ENCODE data around the gene CCDC97. TPM values are rescaled to one million over a fixed set of nuclear protein-coding genes. Genes with fewer than 3 reads are reported as not detected.
"Not testable (repeated sequence)": the region's sequence is repeated elsewhere in the genome, so short reads cannot be mapped to it uniquely, and the experiment has no call there.

Gene CCDC97
- total RNA-seq, 1 donor from 2014 or later, result 6.1 TPM

DNA sequence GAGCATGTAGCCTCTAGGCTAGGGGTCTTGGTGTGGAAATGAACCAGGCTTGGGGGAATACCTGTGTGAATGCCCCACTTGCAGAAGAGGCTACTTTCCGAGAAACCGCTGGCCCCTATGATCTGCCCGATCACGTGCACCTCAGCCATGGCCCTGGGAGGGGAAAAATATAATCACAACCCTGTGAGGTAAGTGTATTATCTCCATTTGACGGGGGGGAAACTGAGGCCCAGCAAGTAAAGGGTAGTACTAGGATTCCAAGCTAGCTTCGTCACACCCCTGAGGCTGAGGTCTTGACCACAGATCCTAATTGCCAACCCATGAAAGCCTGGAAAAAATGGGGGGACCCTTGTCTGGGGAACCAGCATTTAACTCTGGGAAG lies 53.4 kb downstream of the CCDC97 start:
- DNase-seq (ENCODE audit: low read depth, low spot score), result no peak

DNA sequence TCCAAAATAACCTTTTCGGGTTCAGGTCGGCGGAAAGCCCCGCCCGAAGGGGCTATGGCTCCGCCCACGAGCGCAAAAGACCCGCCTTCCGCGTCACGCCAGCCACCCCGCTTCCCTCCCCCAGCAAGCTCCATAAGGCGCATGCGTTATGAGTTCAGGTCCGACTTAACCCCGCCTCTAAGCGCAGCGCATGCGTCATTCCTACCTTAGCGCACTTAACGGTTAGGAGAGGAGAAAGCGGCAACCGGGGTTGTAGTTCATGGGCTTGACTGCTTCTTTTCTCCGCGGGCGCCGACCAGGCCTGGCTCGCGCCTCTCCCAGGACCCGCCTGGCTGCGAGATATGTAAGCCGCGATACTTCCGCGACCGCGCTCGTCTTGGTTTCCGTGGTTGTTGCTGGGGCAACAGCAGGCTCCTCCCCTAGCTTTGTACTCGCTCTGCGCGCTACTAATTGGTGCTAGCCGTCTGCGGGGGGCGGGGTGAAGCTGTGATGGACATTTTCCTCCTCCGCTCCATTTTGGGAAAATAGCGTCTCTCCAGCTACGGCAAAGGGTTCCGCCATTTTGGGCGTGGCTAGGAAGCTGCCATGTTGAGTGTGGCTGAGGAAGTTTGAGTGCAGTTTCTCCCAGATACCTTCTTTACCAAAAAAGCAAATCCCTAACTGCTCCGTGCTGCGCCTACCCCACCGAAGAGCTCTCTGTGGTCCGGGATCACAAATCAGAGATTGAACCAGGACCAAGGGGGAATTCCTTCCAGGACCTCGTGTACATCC lies 54.0 kb downstream of the CCDC97 start, which contains the start of gene B9D2:
B9D2 (minus strand) TSS at position 397 of the 771 bp plus-strand sequence. CDS start 630 bp downstream, outside the sequence.
- peak; percentile 92 for DNase-seq (ENCODE audit: low read depth, low spot score)

DNA sequence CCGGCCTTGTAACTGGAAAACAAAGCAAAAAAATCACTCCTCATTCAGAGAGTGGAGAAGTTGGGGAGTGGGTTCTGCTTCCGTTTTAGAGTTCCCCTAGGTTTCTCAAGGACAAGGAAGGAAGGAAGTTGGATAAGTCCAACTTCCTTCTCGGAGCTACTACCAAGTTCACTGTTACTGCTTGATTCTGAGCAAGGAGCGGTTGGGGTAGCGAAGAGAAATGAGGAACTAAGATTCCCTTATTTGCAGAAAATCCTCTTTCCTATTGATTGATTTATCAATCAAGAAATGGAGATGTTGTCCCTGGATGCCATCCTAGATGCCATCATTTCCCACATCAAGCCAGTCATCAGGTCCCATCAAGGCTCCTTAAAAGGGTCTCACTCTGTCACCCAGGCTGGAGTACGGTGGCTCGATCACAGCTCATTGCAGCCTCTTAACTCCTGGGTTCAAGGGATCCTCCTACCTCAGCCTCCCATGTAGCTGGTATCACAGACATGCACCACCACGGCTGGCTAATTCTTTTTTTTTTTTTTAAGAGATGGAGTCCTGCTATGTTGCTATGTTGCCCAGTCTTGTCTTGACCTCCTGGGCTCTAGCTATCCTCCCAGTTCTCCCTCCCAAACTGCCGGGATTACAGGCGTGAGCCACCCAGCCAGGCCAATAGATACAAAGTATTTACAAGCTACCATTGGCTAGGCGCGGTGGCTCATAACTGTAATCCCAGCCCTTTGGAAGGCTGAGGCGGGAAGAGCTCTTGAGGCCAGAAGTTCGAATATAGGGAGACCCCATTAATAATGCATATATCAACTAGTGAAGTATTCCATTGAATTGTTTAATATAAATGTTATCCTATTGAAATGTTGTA lies 54.8 kb downstream of the CCDC97 start:
- no peak for DNase-seq (ENCODE audit: low read depth, low spot score)

GRCh38 chr19:41366089-41366488 lies 56.1 kb downstream of the CCDC97 start:
- DNase-seq (ENCODE audit: low read depth, low spot score), result no peak

DNA sequence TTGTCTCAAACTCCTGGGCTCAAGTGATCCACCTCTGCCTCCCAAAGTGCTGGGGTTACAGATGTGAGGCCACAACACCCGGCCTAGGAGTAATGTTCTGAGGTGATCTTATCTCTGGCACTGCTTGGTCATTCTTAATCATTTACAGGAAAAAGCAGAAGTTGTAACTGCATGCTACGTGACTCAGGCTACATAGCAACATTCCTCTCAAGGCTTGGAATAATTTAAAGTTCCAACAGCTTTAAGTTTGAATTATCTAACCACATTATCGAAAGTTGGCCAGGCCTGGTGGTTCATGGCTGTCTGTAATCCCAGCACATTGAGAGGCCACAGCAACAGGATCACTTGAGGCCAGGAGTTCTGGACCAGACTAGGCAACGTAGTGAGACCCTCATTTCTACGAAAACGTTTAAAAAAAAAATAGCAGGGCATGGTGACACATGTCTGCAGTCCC lies 57.9 kb downstream of the CCDC97 start:
- DNase-seq (ENCODE audit: low read depth, low spot score), result peak; percentile 61

DNA sequence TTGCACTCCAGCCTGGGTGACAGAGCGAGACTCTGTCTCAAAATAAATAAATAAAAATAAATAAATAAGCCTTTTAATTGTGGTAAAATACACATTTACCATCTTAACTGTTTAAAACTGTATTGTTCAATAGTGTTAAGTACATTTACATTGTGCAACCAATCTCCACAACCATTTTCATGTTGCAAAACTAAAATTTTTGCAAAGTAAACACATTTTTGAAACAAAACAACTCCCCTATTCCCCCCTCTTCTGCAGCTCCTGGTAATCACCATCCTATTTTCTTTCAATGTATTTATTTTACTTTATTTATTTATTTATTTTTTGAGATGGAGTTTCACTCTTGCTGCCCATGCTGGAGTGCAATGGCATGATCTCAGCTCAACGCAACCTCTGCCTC lies 59.8 kb downstream of the CCDC97 start:
- no peak for DNase-seq (ENCODE audit: low read depth, low spot score)

GRCh38 chr19:41371119-41371518 lies 61.1 kb downstream of the CCDC97 start:
- not testable (repeated sequence) for DNase-seq (ENCODE audit: low read depth, low spot score)

GRCh38 chr19:41371541-41371940 lies 61.6 kb downstream of the CCDC97 start:
- no peak for DNase-seq (ENCODE audit: low read depth, low spot score)

GRCh38 chr19:41372501-41372900 lies 62.5 kb downstream of the CCDC97 start:
- DNase-seq (ENCODE audit: low read depth, low spot score), result no peak

DNA sequence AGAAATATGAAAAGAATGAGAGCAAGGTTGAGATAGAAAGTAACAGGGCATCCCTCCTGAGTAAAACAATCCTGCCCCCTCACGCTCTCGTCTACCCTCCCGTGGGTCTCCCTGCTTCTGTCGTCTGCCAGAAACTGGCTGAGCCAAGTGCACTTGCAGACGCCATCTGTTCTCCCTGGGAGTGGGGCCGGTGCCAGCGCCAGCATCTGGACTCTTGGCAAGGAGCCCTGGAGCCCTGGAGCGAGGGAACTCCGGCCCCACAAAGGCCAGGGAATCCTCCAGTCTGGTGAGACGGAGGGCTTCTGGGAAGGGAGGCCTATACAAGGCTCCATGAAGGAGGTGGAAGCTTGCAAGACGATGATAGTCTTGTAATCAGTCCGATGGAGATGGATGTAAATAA lies 64.0 kb downstream of the CCDC97 start:
- DNase-seq (ENCODE audit: low read depth, low spot score), result peak; percentile 68

Other genes starting within 250 kb of the CCDC97 start
- gene CYP2A13, start 221.7 kb upstream of the CCDC97 start, total RNA-seq, result not detected in 2 replicates
- gene CYP2F1, start 195.7 kb upstream of the CCDC97 start, total RNA-seq, result not detected in 2 replicates
- under 0.01 and 0.32 TPM in 2 replicates for gene CYP2S1, start 117.0 kb upstream of the CCDC97 start, total RNA-seq
- 177 and 238 TPM in 2 replicates for gene AXL, start 90.9 kb upstream of the CCDC97 start, total RNA-seq
- gene HNRNPUL1, start 45.8 kb upstream of the CCDC97 start, total RNA-seq, result 76.9 and 85.7 TPM in 2 replicates
- gene TGFB1, start 43.8 kb downstream of the CCDC97 start, total RNA-seq, result 18.2 and 18.9 TPM in 2 replicates
- gene B9D2, start 54.0 kb downstream of the CCDC97 start, total RNA-seq, result 7.4 and 10.4 TPM in 2 replicates
- 5.2 and 8.1 TPM in 2 replicates for gene TMEM91, start 66.4 kb downstream of the CCDC97 start, total RNA-seq
- 15.7 and 16.2 TPM in 2 replicates for gene EXOSC5, start 87.2 kb downstream of the CCDC97 start, total RNA-seq
- 33.8 and 74.5 TPM in 2 replicates for gene BCKDHA, start 87.6 kb downstream of the CCDC97 start, total RNA-seq
- 2.1 and 2.7 TPM in 2 replicates for gene B3GNT8, start 117.2 kb downstream of the CCDC97 start, total RNA-seq
- 54.1 and 56.2 TPM in 2 replicates for gene DMAC2, start 129.7 kb downstream of the CCDC97 start, total RNA-seq
- not detected in 2 replicates for gene ERICH4, start 133.0 kb downstream of the CCDC97 start, total RNA-seq

Measured in pulmonary artery endothelial cell (primary cell).